Measurements from ENCODE around the gene C2CD2.

DNA sequence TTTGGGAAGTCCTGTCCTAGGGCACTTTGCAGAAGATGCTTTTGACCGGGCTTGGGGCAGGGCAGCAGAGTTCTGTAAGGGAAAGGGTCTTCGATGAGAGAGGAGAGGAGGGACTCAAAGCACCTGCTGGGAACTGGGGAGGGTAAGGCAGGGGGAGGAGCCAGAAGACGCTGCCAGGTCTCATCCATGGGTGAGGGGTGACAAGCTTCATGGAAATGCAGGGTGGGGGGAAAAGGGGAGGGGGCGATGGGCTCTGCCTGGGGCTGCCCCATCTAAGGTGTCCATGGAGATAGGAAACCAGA is 20.9 kb upstream of the C2CD2 start:
- TF ChIP-seq, protein P1, sequence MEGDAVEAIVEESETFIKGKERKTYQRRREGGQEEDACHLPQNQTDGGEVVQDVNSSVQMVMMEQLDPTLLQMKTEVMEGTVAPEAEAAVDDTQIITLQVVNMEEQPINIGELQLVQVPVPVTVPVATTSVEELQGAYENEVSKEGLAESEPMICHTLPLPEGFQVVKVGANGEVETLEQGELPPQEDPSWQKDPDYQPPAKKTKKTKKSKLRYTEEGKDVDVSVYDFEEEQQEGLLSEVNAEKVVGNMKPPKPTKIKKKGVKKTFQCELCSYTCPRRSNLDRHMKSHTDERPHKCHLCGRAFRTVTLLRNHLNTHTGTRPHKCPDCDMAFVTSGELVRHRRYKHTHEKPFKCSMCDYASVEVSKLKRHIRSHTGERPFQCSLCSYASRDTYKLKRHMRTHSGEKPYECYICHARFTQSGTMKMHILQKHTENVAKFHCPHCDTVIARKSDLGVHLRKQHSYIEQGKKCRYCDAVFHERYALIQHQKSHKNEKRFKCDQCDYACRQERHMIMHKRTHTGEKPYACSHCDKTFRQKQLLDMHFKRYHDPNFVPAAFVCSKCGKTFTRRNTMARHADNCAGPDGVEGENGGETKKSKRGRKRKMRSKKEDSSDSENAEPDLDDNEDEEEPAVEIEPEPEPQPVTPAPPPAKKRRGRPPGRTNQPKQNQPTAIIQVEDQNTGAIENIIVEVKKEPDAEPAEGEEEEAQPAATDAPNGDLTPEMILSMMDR (IDR thresholded peaks at IDR 0.05): no peak
- TF ChIP-seq POLR2A (IDR thresholded peaks at IDR 0.05): no peak

Measured in Peyer's patch (tissue), 4 donors.